ENCODE measurements around the gene SFTPB. TPM values are rescaled to one million over a fixed set of nuclear protein-coding genes. Genes with fewer than 3 reads are reported as not detected.
"Not testable (repeated sequence)": the region's sequence is repeated elsewhere in the genome, so short reads cannot be mapped to it uniquely, and the experiment has no call there.

The SFTPB gene
- total RNA-seq, 2 experiments from 2014 or later: not detected

DNA sequence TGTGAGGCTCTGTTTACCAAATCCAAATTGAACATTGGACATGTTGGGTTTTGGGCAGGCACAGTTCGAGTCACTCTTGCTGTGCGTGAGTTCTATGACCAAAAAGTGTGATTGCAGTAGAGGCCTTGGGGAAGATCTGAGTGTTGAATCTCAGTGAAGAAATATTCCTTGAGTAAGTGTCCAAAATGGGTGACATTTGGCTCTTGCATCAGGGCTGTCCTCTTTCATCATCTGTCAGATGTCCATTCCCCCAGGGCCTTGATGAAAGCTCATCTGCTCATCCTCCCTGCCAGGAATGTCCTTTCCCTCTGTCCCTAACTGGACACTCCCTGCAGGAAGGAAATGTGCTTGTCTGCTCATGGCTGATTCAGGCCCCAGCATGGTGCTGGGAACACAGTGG lies 6.4 kb upstream of the SFTPB start:
- no peaks in the 10 kb centered on the region for H3K9me2 ChIP-seq (ENCODE audit: insufficient read depth, low read length)
- no peak overlapping the region for H3K27ac ChIP-seq (ENCODE audit: low read depth, low read length, poor library complexity, severe bottlenecking)
- H3K79me2 ChIP-seq (ENCODE audit: insufficient read depth, low read depth, low read length): no peaks in the 10 kb centered on the region
- no peaks in the 10 kb centered on the region for H3K36me3 ChIP-seq (ENCODE audit: insufficient read depth, low read length)
- peaks cover 3% of the 10 kb centered on the region for H3K4me1 ChIP-seq (ENCODE audit: insufficient read depth, low read length, poor library complexity, severe bottlenecking)
- ChIA-PET POLR2A (no interaction called here), CTCF (ENCODE audit: unreplicated experiment) (interaction anchor here (0.6 kb wide), 1 partner anchor 693 kb away, joined by 3 read pairs; no protein-coding TSS in a partner anchor)
- no peak overlapping the region for H3K4me2 ChIP-seq (ENCODE audit: low read length)
- no peak overlapping the region for H3K4me3 ChIP-seq (ENCODE audit: low read depth, low read length, poor library complexity, severe bottlenecking)
- H4K20me1 ChIP-seq (ENCODE audit: insufficient read depth, low read length): no peaks in the 10 kb centered on the region
- BruUV-seq (replicated peaks): no TSS peak
- TF ChIP-seq EZH2phosphoT487 (IDR thresholded peaks at IDR 0.05; ENCODE audit: borderline replicate concordance, low read depth, low read length): no peak
- TF ChIP-seq, protein P1, sequence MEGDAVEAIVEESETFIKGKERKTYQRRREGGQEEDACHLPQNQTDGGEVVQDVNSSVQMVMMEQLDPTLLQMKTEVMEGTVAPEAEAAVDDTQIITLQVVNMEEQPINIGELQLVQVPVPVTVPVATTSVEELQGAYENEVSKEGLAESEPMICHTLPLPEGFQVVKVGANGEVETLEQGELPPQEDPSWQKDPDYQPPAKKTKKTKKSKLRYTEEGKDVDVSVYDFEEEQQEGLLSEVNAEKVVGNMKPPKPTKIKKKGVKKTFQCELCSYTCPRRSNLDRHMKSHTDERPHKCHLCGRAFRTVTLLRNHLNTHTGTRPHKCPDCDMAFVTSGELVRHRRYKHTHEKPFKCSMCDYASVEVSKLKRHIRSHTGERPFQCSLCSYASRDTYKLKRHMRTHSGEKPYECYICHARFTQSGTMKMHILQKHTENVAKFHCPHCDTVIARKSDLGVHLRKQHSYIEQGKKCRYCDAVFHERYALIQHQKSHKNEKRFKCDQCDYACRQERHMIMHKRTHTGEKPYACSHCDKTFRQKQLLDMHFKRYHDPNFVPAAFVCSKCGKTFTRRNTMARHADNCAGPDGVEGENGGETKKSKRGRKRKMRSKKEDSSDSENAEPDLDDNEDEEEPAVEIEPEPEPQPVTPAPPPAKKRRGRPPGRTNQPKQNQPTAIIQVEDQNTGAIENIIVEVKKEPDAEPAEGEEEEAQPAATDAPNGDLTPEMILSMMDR (conservative IDR thresholded peaks at IDR 0.05; ENCODE audit: low read length): no peak
- intact Hi-C loops (cut with micrococcal nuclease; ENCODE audit: unreplicated experiment): no loop called here
- no peaks in the 10 kb centered on the region for H3K9me3 ChIP-seq (ENCODE audit: low read length)
- DNase-seq (ENCODE audit: low spot score): no peak
- no peak overlapping the region for H2AFZ ChIP-seq (ENCODE audit: low read length)

DNA sequence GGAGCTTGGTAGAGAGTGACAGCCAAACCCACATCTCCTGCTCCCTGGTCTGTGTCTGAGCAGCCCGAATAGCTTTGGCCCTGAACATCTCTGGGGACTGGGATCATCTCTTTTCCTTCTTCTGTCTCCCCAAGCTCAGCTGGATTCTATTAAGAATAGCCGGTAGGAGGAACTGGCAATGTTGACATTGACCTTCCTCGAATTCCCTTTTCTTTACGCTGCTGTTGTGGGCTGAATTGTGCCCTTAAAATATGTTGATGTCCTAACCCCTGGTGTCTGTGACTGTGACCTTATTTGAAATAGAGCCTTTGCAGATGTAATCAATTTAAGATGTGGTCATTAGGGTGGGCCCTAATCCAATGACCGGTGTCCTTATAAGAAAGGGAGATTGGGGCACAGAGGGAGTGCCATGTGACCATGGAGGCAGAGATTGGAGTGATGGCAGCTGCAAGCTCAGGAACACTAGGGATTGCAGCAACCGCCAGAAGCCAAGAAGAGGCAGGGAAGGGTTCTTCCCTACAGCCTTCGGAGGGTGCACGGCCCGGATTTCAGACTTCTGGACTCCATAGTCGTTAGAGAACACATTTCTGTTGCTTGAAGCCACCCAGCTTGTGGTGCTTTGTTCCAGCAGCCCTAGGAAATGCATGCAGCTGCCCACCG lies 5.8 kb upstream of the SFTPB start:
- Histone ChIP-seq H3K4me1 (ENCODE audit: insufficient read depth, low read length, poor library complexity, severe bottlenecking) (peaks cover 4% of the 10 kb centered on the region), H3K79me2 (ENCODE audit: insufficient read depth, low read depth, low read length) (no peaks in the 10 kb centered on the region), H3K9me2 (ENCODE audit: insufficient read depth, low read length) (no peaks in the 10 kb centered on the region), H3K4me2 (ENCODE audit: low read length) (no peak overlapping the region), H4K20me1 (ENCODE audit: insufficient read depth, low read length) (no peaks in the 10 kb centered on the region), H3K9me3 (ENCODE audit: low read length) (no peaks in the 10 kb centered on the region), H2AFZ (ENCODE audit: low read length) (no peak overlapping the region), H3K4me3 (ENCODE audit: low read depth, low read length, poor library complexity, severe bottlenecking) (no peak overlapping the region), H3K27ac (ENCODE audit: low read depth, low read length, poor library complexity, severe bottlenecking) (no peak overlapping the region), H3K36me3 (ENCODE audit: insufficient read depth, low read length) (no peaks in the 10 kb centered on the region)
- no TSS peak for BruUV-seq (replicated peaks)
- TF ChIP-seq EZH2phosphoT487 (IDR thresholded peaks at IDR 0.05; ENCODE audit: borderline replicate concordance, low read depth, low read length): no peak
- DNase-seq (ENCODE audit: low spot score): no peak
- intact Hi-C loops (cut with micrococcal nuclease; ENCODE audit: unreplicated experiment): no loop called here
- POLR2A ChIA-PET: no interaction called here
- CTCF ChIA-PET (ENCODE audit: unreplicated experiment): no interaction called here

DNA sequence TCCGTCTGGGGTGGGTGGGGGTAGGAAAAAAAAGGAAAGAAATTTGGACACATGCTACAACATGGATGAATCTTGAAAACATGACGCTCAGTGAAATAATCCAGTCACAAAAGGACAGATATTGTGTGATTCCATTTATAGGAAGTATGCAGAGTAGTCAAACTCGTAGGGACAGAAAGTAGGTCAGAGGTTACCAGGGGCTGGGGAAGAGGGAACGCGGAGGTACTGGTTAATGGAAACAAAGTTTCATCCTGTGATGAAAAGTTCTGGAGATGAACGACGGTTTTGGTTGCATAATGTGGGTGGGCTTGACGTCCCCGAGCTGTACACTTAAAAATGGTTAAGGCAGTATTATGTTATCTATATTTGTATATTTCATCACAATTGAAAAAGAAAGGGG lies 4.5 kb upstream of the SFTPB start:
- TF ChIP-seq, protein P1 (conservative IDR thresholded peaks at IDR 0.05; ENCODE audit: low read length): no peak
- TF ChIP-seq EZH2phosphoT487 (IDR thresholded peaks at IDR 0.05; ENCODE audit: borderline replicate concordance, low read depth, low read length): no peak
- BruUV-seq (replicated peaks): no TSS peak
- intact Hi-C loops (cut with micrococcal nuclease; ENCODE audit: unreplicated experiment): no loop called here
- Histone ChIP-seq H3K9me2 (ENCODE audit: insufficient read depth, low read length) (no peaks in the 10 kb centered on the region), H3K79me2 (ENCODE audit: insufficient read depth, low read depth, low read length) (no peaks in the 10 kb centered on the region), H3K4me2 (ENCODE audit: low read length) (no peak overlapping the region), H3K4me3 (ENCODE audit: low read depth, low read length, poor library complexity, severe bottlenecking) (no peak overlapping the region), H3K9me3 (ENCODE audit: low read length) (no peaks in the 10 kb centered on the region), H3K36me3 (ENCODE audit: insufficient read depth, low read length) (no peaks in the 10 kb centered on the region), H4K20me1 (ENCODE audit: insufficient read depth, low read length) (no peaks in the 10 kb centered on the region), H2AFZ (ENCODE audit: low read length) (no peak overlapping the region), H3K27ac (ENCODE audit: low read depth, low read length, poor library complexity, severe bottlenecking) (no peak overlapping the region), H3K4me1 (ENCODE audit: insufficient read depth, low read length, poor library complexity, severe bottlenecking) (peaks cover 4% of the 10 kb centered on the region)
- DNase-seq (ENCODE audit: low spot score): no peak
- ChIA-PET CTCF (ENCODE audit: unreplicated experiment) (no interaction called here), POLR2A (interaction anchor here (0.6 kb wide), 1 partner anchor 43 kb away, joined by 3 read pairs; no protein-coding TSS in a partner anchor)

DNA sequence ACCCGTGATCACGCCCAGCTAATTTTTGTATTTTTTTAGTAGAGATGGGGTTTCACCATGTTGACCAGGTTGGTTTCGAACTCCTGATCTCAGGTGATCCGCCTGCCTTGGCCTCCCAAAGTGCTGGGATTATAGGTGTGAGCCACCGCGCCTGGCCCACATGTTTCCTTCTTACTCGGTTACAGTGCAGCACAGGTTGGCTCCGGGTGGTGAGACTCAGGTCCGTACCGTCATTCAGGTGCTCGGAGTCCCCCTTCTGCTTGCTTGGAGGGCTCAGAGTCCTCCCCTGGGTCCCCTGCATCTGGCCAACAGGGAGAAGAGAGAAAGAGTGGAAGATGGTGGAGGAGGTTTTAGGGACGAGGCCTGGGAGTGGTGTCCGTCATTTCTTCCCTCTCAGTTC lies 2.4 kb upstream of the SFTPB start:
- H3K9me2 ChIP-seq (ENCODE audit: insufficient read depth, low read length); DNase-seq (ENCODE audit: low spot score); H3K9me3 ChIP-seq (ENCODE audit: low read length); H2AFZ ChIP-seq (ENCODE audit: low read length); H3K79me2 ChIP-seq (ENCODE audit: insufficient read depth, low read depth, low read length); H4K20me1 ChIP-seq (ENCODE audit: insufficient read depth, low read length); H3K4me1 ChIP-seq (ENCODE audit: insufficient read depth, low read length, poor library complexity, severe bottlenecking); H3K36me3 ChIP-seq (ENCODE audit: insufficient read depth, low read length); CTCF ChIA-PET (ENCODE audit: unreplicated experiment); BruUV-seq (replicated peaks); H3K4me2 ChIP-seq (ENCODE audit: low read length); H3K27ac ChIP-seq (ENCODE audit: low read depth, low read length, poor library complexity, severe bottlenecking); intact Hi-C loops (cut with micrococcal nuclease; ENCODE audit: unreplicated experiment); H3K4me3 ChIP-seq (ENCODE audit: low read depth, low read length, poor library complexity, severe bottlenecking): not testable (repeated sequence)
- POLR2A ChIA-PET: interaction anchor here (0.9 kb wide), 1 partner anchor 11 kb away, joined by 3 read pairs; no protein-coding TSS in a partner anchor
